Ureter (tissue), 1 donor: ENCODE measurements around the gene PLCE1. TPM values are rescaled to one million over a fixed set of nuclear protein-coding genes. Genes with fewer than 3 reads are reported as not detected.

Experiments
- DNase-seq: peaks from one replicate; pipeline ENCODE4 v3.0.0-alpha.2; 2020; ENCODE audit warnings: low spot score
- total RNA-seq: library from RNA; stranded (reverse); gene quantifications from one replicate; pipeline ENCODE4 v1.2.4, GENCODE V29; 2023
- donor health status: DM: yes; HTN: yes; CAD: no.

The PLCE1 gene
- total RNA-seq, 1 donor from 2014 or later, result 59.2 TPM

DNA sequence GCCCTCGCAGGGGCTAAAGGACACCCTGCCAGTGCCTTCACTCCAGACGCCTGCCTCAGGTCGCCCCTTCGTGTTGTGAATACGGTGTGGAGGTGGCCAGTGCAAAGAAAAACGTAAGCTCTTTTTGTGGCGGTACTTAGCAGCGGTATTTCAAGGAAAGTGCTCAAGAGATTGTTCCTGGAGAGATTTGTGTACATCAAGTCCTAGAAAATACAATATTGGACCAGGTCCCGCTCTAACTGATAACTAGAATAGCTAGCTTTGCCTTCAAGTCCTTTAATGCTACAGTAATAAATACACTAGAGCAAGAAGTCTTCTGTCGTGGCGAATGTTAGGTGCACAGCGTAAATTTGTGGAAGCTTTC, 689 bp downstream of the PLCE1 start:
- DNase-seq, result no peak

GRCh38 chr10:93995182-93995581, 1.5 kb downstream of the PLCE1 start:
- DNase-seq, result no peak

GRCh38 chr10:93995598-93996271, 2.0 kb downstream of the PLCE1 start:
- no peak for DNase-seq

DNA sequence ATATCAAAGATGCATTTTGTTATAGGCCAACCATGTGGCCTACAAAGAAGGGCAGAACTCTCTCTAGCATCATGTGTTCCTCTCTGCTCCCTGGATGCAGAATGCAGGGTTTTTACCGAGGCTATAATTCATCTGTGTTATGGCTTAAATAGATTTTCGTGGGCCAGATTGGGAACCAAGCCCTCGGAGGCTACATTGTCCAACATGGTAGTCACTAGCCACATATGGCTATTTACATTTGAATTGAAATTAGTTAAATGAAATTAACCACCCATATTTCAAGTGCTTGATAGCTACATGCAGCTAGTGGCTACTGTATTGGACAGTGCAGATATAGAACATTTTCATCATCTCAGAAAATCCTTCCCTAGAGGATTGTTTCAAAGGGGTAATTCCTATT, 2.8 kb downstream of the PLCE1 start:
- DNase-seq, result no peak

DNA sequence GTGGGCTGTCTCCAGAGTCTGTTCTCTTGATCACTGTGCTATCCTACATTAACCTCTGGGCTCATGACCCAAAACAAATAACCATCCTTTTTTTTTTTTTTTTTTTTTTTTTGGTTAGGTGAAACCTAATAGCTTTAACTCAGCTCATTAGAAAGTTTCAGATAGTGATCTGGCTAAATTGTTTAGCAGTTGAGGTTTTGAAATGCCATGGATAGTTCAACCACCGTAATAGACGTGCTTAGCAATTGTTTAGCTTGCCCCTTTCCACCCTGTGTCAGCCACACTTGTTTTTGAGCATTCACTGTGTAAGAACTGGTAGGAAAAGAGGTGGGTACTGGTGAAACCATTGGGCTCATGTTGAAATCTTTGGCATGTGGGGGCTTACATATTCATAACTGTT, 3.8 kb downstream of the PLCE1 start:
- no peak for DNase-seq

DNA sequence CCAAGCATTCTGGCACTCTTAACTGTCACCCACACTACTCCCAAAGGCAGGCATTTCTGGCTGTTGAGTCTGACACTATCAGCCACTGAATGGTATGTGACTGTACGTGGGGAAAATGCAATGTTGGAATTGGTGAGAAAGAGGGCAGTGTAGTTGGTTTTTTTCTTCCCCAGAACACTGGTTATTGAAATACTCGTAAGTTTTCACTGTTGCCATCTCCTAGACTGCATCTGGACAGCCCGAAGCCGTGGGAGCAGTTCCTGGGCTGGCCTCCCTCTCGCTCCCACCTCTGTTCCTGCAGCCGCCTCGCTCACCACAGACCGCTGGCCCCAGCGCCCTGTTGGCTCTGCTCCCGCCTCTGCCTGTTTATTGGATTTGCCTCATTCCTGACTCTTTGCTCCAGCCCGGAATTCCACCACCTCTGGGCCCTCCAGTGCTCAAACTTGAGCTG, 5.7 kb downstream of the PLCE1 start:
- DNase-seq, result peak; percentile 63

DNA sequence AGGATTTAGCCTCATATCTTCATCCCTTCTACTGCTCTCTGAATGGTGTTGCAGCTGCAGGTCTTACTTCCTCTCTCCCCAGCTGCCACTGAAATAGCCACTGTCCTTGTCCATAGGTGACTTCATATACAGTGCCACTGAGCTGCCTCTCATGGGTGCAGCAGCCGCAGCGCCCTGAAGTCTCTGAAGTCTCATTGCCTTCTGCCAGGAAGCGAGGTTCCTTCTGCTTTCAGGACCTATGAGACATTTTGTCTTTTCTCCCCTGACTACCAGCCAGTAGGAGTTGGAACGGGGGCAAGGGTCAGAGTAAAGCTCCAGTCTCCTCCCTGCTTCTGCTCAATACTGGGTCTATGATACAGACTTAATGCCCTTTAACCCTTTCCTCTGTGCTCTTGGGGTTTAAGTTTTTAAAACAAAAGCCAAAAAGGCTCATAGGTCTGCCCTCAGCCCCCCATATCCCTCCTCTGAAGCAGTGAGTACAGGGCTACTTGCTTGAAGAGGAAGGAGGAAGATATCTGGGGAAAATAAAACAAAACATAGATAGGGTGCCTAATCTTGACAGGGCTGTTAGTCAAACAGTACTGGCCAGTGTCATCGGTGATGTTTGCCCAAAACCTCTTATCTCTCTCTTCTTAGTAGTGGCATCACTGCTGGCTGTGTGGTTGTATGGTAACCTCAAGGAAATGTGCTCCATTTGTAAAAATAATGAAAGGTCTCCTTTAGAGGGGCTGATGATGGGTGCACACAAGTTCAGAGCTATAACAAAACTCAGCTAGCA, 7.1 kb downstream of the PLCE1 start:
- no peak for DNase-seq

DNA sequence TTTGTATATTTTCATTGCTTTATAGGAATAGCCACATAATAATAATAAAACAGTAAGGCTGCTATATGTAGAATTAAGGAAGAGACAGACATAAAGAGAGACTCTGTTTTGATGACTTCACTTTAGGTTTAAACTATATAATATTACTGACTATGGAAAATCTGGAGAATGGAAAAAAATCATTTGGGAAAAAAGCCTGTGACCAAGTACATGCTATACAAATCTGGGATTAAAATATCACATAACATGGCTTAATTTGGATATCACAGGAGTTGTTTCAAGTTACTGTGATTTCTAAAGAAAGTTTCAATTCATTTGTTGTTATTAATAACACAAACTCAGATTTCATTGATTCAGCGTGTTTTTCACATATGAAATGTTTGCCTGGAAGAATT, 7.7 kb downstream of the PLCE1 start:
- DNase-seq, result no peak

- DNase-seq, result no peak
Observed at GRCh38 chr10:94002156-94002555, 8.4 kb downstream of the PLCE1 start.

DNA sequence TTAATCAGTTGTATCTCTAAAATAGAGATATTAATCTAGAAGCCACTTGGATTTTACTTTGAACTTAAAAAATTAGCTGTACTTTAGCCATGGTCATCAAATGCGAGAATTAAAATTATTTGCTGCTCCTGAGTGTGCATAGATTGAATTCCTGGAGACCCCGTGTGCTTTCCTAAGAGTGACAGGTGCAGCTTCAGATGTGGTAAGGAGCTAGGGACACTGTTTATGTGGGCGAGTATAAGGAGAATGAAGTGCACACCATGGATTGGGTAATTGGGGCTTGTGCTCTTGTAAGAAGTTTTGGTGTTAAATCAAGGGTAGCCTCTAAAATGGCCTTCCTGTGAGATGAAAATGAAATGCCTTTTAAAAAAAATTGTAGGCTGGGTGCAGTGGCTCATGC, 9.8 kb downstream of the PLCE1 start:
- DNase-seq, result no peak

- DNase-seq, result no peak
Observed at GRCh38 chr10:94005050-94005449, 11.3 kb downstream of the PLCE1 start.

GRCh38 chr10:94006591-94007550, 13.1 kb downstream of the PLCE1 start:
- DNase-seq, result peak; percentile 61

GRCh38 chr10:94008526-94008925, 14.8 kb downstream of the PLCE1 start:
- DNase-seq, result no peak

- DNase-seq, result no peak
Observed at GRCh38 chr10:94010116-94010515, 16.4 kb downstream of the PLCE1 start.

DNA sequence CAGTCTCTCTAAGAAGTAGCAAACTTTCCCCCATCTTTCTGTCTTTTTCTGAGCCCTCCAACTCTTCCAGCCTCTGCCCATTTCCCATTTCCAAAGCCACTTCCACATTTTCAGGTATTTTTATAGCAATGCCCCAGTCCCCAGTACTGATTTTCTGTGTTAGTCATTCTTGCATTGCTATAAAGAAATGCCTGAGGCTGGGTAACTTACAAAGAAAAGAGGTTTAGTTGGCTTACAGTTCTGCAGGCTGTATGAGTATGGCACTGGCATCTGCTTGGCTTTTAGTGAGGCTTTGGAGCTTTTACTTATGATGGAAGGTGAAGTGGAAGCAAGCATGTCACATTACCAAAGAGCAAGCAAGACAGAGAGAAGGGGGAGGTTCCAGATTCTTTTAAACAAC, 17.2 kb downstream of the PLCE1 start:
- DNase-seq, result no peak

GRCh38 chr10:94011296-94011695, 17.6 kb downstream of the PLCE1 start:
- DNase-seq, result no peak

- DNase-seq, result no peak
Observed at GRCh38 chr10:94012834-94013233, 19.1 kb downstream of the PLCE1 start.

DNA sequence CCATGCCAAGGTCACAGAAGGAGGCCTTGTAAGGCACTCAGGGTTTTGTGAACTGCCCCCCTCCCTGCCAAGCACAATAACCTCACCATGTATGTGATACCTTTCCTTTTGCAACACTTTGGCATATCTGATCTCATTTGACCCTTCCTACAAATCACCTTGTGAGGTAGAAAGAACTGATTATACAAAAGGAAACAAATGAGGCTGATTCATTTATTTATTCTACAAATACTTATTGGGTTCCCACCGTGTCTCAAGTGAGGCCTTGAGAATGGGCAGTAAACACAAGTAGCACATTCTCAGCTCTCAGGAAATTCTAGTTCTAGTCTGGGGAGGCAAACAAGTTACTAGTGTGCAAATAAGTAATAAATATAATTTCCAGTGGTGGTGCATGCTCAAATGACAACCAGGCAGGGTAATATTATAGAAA, 19.6 kb downstream of the PLCE1 start:
- DNase-seq, result no peak

- no peak for DNase-seq
Observed at GRCh38 chr10:94014304-94014703, 20.6 kb downstream of the PLCE1 start.

GRCh38 chr10:94016727-94017714, 23.3 kb downstream of the PLCE1 start:
- no peak for DNase-seq

DNA sequence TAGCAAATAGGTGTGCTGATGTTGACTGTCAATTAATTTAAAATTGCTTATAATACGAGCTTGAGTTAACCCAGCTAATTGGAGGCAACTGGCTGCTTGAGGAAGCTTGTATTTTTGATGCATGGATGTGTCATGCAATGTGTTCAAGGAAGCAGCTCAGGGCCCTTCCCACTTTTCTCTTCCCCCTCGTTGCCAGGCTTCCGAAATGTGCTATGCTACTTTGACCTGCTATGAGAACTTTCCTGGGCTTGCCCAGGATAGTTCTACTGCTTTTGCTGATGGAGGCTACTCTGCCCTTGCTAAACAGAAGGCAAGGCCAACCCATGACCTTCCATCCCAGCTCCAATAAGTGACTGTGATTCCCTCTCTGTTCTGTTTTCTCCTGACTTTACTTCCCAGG, 24.4 kb downstream of the PLCE1 start:
- DNase-seq, result no peak
